GM20000 (cell line): ENCODE results near the gene ADRB2.

ENCODE experiments used
- DNase-seq: peaks from one replicate; pipeline ENCODE4 v3.0.0; 2012; ENCODE audit warnings: low spot score
- TF ChIP-seq, protein P1 (sequence below): IDR thresholded peaks from 2 replicates; pipeline ENCODE4 v1.5.1; 2012; ENCODE audit warnings: mild to moderate bottlenecking, control low read depth; ENCODE audit errors: extremely low read depth, missing control alignments

Gene ADRB2

DNA sequence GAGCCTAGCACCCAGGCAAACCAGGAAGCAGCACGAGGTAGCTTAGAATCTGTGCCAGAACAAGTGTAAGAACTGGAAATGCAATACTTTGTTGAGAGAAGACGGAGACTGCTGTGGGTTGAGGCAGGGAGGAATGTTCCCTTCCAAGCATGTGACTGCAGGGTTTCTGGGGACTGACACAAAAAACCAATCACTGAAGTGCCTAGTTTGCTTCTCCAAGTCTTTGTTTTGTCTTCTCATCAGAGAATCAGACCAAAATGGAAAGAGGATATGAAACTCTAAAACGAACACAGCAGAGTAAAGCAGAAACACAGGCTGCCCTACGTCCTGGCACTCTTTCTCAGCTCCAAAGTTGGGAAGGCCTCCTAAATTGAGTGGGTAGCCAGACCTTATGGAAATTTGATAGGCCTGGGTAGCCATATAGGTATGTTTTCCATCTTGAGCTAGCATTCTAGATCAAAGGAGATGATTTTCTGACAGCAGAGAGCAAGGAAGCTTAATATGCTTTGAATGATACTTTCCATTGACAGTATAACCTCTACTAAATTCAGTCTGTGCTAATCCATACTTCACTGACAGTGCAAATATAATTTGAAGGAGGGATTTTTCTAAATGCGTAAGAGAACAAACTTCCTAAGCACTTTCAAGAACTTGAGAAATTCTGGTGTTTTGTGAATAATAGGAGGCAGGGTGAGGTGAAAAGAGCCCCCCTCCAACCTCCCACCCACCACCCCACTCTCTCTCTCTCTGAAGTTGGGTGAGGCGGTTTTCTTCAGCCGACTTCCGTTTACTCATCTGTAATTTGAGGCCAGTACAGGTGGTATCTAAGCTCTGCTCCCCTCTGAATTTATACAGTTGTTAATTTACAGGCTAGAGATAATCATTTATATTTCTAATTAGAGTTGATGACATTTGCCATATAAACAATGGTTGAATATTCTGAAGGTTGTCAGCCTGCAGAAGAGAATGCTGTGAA lies 5.5 kb downstream of the ADRB2 start:
- peak; percentile 58 for DNase-seq

DNA sequence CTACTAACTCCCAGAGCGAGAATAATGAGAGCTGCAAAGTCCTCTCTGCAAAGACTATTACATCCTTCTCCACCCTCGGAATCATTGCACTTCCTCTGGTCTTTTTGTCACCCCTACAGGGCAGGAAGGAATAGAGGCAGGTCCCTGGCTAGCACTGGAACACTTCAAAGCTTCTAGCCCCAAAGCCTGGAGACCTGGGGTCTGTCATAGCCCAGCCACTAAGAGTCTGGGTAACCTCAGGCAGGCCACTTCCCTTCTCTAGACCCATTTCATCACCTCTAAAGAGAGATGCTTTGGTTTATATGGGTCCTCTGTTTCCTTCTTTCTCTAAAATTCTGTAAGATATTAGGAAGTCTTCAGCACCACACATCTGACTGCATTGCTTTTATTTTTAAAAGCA lies 6.7 kb downstream of the ADRB2 start:
- DNase-seq, result no peak
- TF ChIP-seq, protein P1, sequence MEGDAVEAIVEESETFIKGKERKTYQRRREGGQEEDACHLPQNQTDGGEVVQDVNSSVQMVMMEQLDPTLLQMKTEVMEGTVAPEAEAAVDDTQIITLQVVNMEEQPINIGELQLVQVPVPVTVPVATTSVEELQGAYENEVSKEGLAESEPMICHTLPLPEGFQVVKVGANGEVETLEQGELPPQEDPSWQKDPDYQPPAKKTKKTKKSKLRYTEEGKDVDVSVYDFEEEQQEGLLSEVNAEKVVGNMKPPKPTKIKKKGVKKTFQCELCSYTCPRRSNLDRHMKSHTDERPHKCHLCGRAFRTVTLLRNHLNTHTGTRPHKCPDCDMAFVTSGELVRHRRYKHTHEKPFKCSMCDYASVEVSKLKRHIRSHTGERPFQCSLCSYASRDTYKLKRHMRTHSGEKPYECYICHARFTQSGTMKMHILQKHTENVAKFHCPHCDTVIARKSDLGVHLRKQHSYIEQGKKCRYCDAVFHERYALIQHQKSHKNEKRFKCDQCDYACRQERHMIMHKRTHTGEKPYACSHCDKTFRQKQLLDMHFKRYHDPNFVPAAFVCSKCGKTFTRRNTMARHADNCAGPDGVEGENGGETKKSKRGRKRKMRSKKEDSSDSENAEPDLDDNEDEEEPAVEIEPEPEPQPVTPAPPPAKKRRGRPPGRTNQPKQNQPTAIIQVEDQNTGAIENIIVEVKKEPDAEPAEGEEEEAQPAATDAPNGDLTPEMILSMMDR, result no peak

More for the DNA sequence above, 5.5 kb downstream of the ADRB2 start:
- TF ChIP-seq, protein P1, result no peak

DNA sequence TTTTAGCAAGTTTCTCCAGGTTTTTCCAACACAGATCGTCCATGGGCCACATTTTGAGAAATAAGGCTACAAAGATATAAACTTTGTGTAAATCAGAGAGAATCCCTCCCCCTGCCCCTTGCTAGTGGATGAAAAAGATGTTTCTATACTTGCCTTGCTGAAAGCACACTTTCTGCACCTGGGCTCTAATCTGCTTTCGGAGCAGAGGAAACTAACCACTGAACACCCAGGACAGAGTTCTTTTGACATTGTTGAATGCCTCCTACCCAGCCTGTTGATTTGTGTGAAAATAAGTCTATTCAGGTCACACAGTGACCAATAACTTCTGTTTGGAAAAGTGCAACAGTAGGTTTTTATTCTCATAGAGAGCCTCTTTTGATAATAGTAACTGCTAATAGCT lies 7.5 kb downstream of the ADRB2 start:
- DNase-seq, result no peak
- TF ChIP-seq, protein P1, result no peak

DNA sequence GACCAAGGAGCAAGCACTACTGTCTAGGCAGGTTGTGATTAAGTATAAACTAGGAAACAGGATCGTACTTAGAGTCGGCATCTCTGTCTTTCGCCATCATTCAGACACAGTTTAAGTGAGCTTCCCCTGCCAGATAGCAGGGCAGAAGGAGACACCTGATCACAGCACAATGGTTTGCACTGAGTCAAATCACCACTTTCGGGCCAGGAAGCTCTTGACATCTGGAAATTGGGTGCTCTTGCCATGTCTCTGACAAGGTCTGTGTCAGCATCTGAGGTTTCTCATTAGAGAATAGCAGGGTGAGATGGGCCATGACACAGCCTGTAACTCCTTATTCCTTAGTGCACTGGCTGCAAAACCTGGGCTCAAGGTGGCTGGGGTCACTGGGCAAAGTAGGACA lies 8.3 kb downstream of the ADRB2 start:
- TF ChIP-seq, protein P1, result no peak
- DNase-seq, result no peak

DNA sequence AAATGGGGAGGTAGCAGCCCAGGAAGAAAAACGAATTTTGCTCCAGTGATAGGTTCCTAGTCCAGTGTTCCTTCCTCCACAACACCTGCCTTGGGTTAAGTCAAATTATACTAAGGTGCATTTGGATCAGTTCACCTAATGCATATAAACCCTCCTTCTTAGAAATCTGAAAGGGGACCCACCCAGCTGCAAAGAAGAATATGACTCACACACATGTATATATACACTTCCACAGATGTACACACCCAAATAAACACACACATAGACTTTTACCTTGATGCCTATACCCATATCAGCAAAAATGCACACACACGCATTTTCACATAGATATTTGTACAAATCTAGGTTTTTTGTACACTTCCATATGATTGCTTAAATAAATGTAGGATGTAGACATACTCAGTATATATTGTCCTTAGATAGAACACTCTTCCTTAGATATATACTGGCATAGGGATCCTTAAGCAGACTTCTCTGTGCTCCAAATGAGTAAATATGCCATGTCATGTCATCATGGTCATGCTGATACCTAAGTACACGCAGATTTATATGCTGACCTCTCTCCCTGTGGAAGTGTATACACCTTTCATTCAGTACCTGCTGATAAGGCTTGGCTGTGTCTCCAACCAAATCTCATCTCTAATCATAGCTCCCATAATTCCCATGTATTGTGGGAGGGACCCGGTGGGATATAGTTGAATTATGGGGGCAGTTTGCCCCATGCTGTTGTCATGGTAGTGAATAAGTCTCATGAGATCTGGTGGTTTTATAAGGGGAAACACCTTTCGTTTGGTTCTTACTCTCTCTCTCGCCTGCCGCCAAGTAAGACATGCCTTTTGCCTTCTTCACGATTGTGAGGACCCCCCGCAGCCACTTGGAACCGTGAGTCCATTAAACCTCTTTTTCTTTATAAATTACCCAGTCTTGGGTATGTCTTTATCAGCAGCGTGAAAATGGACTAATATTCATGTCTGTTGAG lies 10.2 kb downstream of the ADRB2 start:
- no peak for DNase-seq
- TF ChIP-seq, protein P1, result no peak

DNA sequence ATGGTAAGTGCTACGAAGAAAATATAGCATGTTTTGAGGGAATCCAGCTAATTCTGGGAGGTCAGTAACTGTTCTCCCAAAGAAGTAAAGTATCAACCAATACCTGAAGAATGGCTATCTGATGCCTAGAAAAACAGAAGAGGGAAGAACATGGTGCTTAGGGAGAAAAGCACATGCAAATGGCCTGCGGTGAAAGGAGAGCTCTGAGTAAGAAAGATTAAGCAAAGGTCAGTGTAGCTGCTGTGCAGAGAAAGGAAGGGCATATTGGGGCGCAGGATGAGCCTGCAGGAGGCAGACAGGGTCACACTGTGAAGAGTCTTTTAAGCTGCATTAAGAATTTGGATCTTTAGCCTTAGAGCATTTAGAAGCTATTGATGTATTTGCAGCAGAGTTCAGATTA lies 11.0 kb downstream of the ADRB2 start:
- no peak for DNase-seq
- TF ChIP-seq, protein P1, result no peak
